22Rv1 (cell line): ENCODE measurements around the gene HECW1.

Experiments used
- CTCF ChIP-seq: fragments of 450-650 bp; IDR thresholded peaks from 2 replicates; pipeline ENCODE4 v1.5.1; 2017; ENCODE audit warnings: mild to moderate bottlenecking
- ZFX ChIP-seq: fragments of 450-650 bp; IDR thresholded peaks from 2 replicates; pipeline ENCODE4 v1.6.1; 2017; ENCODE audit warnings: antibody characterized with exemption, borderline replicate concordance

GRCh38 chr7:43215061-43215460 is 102.6 kb downstream of the HECW1 start:
- no peak for TF ChIP-seq CTCF
- TF ChIP-seq ZFX, result no peak
